AG09319 (cell line): ENCODE results near the gene GPR39.

ENCODE experiments used
- DNase-seq: peaks from one replicate; pipeline ENCODE4 v3.0.0-alpha.2; 2010; ENCODE audit warnings: low read depth; ENCODE audit errors: extremely low read depth
- TF ChIP-seq, protein P1 (sequence below): IDR thresholded peaks from 2 replicates; pipeline ENCODE4 v1.5.1; 2011; ENCODE audit warnings: low read depth, mild to moderate bottlenecking, inconsistent platforms, low read length, moderate library complexity

GPR39 gene

DNA sequence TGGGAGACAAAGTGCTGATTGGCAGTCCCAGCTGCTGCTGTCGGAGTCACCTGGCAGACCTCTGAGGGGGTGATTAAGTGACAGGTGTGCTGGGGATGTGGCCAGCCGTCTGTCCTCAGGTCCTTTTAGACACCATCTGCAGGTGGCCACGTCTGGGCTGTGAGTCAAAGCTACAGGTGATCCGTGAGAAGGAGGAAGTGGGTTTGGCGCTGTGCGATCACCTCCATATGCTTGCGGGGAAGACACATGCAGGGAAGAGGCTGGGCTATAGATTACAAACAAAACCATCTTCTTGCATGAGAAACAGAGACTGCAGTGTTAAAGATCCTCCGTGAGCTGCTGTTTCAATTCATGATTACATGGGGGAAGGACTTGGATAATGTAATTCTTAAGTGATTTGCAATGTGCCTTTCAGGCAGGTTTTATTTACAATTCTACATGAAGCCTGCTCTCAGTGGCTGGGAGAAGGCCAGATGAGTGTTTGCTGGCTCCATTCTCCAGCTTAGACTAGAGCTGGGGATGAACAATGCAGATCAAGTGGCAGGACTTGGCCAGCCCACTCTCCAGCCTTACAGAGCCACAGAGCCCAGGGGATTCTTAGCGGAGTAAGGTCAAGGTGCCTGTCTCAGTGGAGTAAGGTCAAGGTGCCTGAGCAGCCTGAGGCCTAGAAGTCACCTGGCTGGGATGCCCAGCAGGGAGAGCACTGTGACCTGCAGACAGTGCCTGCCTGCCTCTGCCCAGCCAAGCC, 165.6 kb downstream of the GPR39 start:
- TF ChIP-seq, protein P1, sequence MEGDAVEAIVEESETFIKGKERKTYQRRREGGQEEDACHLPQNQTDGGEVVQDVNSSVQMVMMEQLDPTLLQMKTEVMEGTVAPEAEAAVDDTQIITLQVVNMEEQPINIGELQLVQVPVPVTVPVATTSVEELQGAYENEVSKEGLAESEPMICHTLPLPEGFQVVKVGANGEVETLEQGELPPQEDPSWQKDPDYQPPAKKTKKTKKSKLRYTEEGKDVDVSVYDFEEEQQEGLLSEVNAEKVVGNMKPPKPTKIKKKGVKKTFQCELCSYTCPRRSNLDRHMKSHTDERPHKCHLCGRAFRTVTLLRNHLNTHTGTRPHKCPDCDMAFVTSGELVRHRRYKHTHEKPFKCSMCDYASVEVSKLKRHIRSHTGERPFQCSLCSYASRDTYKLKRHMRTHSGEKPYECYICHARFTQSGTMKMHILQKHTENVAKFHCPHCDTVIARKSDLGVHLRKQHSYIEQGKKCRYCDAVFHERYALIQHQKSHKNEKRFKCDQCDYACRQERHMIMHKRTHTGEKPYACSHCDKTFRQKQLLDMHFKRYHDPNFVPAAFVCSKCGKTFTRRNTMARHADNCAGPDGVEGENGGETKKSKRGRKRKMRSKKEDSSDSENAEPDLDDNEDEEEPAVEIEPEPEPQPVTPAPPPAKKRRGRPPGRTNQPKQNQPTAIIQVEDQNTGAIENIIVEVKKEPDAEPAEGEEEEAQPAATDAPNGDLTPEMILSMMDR = no peak
- DNase-seq = peak; percentile 30

DNA sequence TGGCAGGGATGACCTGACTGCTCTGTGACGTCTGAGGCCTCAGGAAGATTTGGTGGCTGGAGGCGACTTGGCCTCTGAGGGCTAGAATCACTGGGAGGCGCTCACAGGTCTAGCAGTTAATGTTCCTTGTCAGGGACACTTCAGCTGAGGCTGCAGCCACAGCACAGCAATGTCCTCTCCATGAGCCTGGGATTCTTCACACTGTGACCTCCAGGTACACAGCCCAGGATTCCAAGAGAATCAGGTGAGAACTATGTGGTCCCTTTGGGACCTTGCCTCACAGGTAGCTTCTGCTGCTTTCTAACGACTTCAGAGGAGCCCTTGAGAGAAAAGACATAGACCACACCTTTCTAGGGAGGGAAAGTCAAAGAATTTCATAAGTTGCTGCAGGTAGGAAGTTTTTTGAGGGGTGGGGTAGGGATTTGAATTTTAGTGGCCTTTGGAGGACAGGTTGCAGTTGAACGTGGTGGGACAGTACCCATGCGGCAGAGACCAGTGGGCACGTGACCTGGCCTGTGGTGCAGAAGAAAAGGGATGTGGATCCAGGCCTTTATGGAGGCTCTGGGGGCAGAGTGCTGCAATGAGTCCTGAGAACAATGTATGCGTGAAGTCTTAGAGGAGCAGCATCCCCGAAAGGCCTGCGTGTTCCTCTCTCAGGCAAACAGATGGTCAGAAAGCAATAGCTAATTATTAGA, 167.2 kb downstream of the GPR39 start:
- TF ChIP-seq, protein P1 = no peak
- no peak for DNase-seq

DNA sequence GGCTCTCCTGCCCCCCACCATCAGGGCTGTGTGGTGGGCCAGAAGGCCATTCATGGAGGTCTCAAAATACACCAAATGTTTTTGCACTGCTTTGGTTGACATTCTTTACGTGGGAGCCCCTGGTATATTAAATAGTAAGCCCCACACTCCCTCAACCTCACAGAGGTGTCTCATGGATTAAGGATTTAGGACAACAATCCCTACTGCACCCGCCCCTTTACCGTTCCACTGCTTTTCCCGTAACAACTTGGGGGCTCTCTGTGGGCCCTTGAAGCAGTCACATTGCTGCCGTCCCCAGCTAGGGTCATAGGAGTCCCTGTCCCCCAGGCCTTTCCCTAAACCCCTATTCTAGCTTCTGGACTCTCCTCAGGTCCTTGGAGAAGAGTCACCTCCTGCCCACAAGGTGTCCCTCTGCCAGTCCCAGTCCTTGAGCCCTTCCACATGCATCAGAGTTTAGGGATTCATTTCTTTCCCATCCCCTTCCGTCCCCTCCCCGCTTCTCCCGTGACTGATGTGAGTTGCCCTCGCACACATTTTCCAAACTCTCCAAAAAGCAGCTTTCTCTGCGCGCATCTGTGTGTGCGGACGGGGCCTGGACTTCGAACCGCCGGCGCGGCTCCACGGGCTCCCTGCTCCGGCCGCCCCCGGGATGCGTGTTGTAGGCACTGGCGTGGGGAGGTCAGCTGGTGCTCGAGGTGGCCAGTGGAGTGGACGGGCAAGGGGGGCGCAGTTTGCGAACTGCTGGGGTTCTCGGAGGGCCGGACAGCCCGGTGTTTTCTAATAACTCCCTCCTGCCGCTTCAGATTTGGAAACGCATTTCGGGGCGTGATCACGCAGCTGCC, 168.6 kb downstream of the GPR39 start:
- TF ChIP-seq, protein P1 = no peak

DNA sequence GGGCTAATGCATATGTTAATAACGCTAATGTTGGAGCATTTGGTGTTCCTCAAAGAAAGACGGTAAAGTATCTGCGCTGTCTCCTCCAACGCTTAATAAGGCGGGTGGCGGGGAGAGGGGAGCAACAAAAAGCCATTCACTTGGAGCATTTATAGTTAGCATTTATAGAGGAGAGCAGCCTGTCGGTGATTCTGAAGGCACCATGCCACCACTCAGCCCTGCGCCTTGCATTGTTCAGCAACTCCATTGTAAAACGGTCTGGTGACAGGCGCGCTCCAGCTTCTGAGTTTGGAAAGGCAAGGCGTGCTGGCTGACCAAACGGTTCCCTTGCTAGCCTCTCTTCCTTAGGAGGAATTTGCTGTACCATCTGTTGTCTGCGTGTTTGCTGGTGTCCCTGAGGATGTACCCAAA, 169.5 kb downstream of the GPR39 start:
- TF ChIP-seq, protein P1 = no peak
- no peak for DNase-seq

More for the DNA sequence above, 168.6 kb downstream of the GPR39 start:
- no peak for DNase-seq

DNA sequence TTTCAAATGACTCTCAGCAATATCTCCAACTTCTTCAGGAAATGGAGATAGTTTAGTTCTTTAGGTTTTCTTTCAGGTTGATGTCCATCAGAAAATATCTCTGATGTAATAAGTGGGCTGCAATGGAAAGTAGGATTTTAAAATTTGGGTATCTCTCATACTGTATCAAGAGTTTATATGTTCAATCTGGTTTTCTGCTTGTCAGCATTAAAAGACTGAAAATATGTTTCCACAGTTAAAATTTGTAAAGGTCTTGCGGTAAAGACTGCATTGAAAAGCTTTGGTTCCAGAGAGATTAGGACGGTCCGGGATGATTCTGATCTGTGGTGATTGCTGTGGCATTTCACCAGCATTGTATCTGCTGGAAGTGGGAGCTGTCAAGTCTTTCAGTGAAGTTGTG, 170.2 kb downstream of the GPR39 start:
- DNase-seq = no peak
- TF ChIP-seq, protein P1 = no peak

DNA sequence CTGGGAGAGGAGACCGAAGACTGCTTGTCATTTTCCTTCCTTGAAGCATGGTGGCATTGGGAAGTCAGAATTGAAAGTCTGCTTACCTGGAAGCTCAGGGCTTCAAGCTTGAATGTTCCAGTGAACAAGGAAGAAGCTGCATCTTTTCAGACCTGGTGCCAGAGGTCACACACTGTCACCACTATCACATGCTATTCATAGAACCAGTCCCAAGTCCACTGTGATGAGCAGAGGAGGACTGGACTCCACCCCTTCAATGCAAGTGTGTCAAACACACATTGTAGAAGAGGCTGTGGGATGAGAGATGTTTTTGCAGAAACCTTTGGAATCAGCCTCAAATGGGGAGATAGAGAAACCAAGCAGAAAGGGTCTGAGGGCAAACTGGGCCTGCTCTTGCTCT, 172.0 kb downstream of the GPR39 start:
- DNase-seq = no peak
- TF ChIP-seq, protein P1 = no peak
